Measurements from ENCODE around the gene NLRP5. TPM values are rescaled to one million over a fixed set of nuclear protein-coding genes. Genes with fewer than 3 reads are reported as not detected.

NLRP5 gene
- total and polyA plus RNA-seq, 8 donors = not detected

DNA sequence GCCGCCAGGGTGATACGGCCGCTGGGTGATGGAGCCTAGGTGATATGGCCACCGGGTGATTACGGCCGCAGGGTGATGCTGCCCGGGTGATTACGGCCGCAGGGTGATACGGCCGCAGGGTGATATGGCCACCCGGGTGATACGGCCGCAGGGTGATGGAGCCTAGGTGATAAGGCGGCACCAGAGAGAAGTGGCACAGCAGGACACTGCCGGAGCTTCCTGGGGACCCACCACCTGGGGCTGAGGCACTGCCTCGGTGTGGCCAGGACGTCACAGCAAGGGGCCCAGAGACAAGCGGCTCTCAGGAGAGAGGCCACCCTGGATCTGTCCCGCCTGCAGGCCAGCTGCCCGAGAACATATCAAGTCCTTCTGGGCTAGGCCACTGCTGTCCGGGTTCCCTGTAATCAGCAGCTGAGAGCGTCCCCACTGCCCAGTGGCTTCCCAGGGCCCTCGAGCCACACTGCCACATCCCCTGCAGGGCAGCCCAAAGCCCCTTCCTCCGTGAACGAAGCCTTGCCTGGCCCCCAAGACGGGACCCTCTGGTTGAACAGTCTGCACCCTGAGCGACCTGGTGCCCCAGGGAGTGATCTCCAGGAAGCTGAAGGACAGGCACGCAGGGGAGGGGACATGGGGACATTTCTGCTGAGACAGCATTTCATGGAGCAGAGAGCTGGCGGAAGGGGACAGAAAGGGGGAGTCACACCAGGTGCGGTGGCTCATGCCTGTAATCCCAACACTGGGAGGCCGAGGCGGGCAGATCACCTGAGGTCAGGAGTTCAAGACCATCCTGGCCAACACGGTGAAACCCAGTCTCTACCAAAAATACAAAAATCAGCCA lies 112.4 kb downstream of the NLRP5 start:
- H3K27ac ChIP-seq = no peak overlapping the region
- H3K9me3 ChIP-seq = no peaks in the 10 kb centered on the region
- H3K36me3 ChIP-seq = peaks cover 0 to 83% of the 10 kb centered on the region in 2 donors
- TF ChIP-seq CTCF (IDR thresholded peaks at IDR 0.05) = no peak
- DNase-seq (peak in 1 of 4 donors; percentile 57), ATAC-seq (no peak)
- H3K27me3 ChIP-seq = no peaks in the 10 kb centered on the region
- H3K4me3 ChIP-seq = no peak overlapping the region
- intact Hi-C loops (cut with DNase I) = no loop called here
- H3K4me1 ChIP-seq = peaks cover 0 to 6% of the 10 kb centered on the region in 2 donors

GRCh38 chr19:56099638-56100539 lies 113.3 kb downstream of the NLRP5 start:
- Histone ChIP-seq H3K36me3 (peaks cover 0 to 76% of the 10 kb centered on the region in 2 donors), H3K27ac (no peak overlapping the region)
- DNase-seq = peak in 1 of 4 donors; percentile 70

GRCh38 chr19:56101095-56101494 lies 114.5 kb downstream of the NLRP5 start:
- no peak for ATAC-seq
- peaks cover 0 to 66% of the 10 kb centered on the region in 2 donors for H3K36me3 ChIP-seq
- intact Hi-C loops (cut with DNase I) = loop anchor here in 1 of 2 donors (10.0 kb wide), 1 partner anchor 74 kb away; the partner anchor contains the start of gene GALP

More at GRCh38 chr19:56099638-56100539, 113.3 kb downstream of the NLRP5 start:
- intact Hi-C loops (cut with DNase I) = loop anchor here in 1 of 2 donors (10.0 kb wide), 1 partner anchor 75 kb away; the partner anchor contains the start of gene GALP
- H3K4me3 ChIP-seq = no peak overlapping the region
- no peak for TF ChIP-seq CTCF (IDR thresholded peaks at IDR 0.05)
- H3K9me3 ChIP-seq = no peaks in the 10 kb centered on the region
- H3K27me3 ChIP-seq = no peaks in the 10 kb centered on the region
- no peak for ATAC-seq
- H3K4me1 ChIP-seq = peaks cover 0 to 6% of the 10 kb centered on the region in 2 donors

GRCh38 chr19:56101746-56102535 lies 115.4 kb downstream of the NLRP5 start:
- DNase-seq (peak in 1 of 4 donors; percentile 72), ATAC-seq (no peak)
- TF ChIP-seq CTCF (IDR thresholded peaks at IDR 0.05) = no peak
- H3K4me3 ChIP-seq = no peak overlapping the region
- no peaks in the 10 kb centered on the region for H3K27me3 ChIP-seq
- H3K4me1 ChIP-seq = peaks cover 6 to 26% of the 10 kb centered on the region in 2 donors
- no peaks in the 10 kb centered on the region for H3K9me3 ChIP-seq
- intact Hi-C loops (cut with DNase I) = loop anchor here in 1 of 2 donors (10.0 kb wide), 1 partner anchor 73 kb away; the partner anchor contains the start of gene GALP
- no peak overlapping the region for H3K27ac ChIP-seq
- H3K36me3 ChIP-seq = peaks cover 0 to 66% of the 10 kb centered on the region in 2 donors

More at GRCh38 chr19:56101095-56101494, 114.5 kb downstream of the NLRP5 start:
- Histone ChIP-seq H3K27ac (no peak overlapping the region), H3K27me3 (no peaks in the 10 kb centered on the region), H3K4me1 (peaks cover 6 to 17% of the 10 kb centered on the region in 2 donors), H3K9me3 (no peaks in the 10 kb centered on the region), H3K4me3 (no peak overlapping the region)
- DNase-seq = peak in 1 of 4 donors; percentile 70
- no peak for TF ChIP-seq CTCF (IDR thresholded peaks at IDR 0.05)

All from left lung (tissue), 10 donors.